Measurements from ENCODE around the gene ZBTB7C.
"Not testable (repeated sequence)": the region's sequence is repeated elsewhere in the genome, so short reads cannot be mapped to it uniquely, and the experiment has no call there.

ZBTB7C gene

GRCh38 chr18:48293954-48294898 lies 115.0 kb downstream of the ZBTB7C start:
- DNase-seq = no peak

- DNase-seq = no peak
Measured at GRCh38 chr18:48292782-48293424, 116.3 kb downstream of the ZBTB7C start.

GRCh38 chr18:48292229-48292628 lies 117.0 kb downstream of the ZBTB7C start:
- DNase-seq = no peak

GRCh38 chr18:48290162-48290926 lies 118.8 kb downstream of the ZBTB7C start:
- DNase-seq = no peak

- no peak for DNase-seq
Measured at GRCh38 chr18:48284743-48285142, 124.4 kb downstream of the ZBTB7C start.

- not testable (repeated sequence) for DNase-seq
Measured at GRCh38 chr18:48284011-48284410, 125.2 kb downstream of the ZBTB7C start.

GRCh38 chr18:48281460-48281859 lies 127.7 kb downstream of the ZBTB7C start:
- DNase-seq = not testable (repeated sequence)

GRCh38 chr18:48279312-48279711 lies 129.9 kb downstream of the ZBTB7C start:
- DNase-seq = no peak

- no peak for DNase-seq
Measured at GRCh38 chr18:48278081-48278480, 131.1 kb downstream of the ZBTB7C start.

GRCh38 chr18:48274301-48274700 lies 134.9 kb downstream of the ZBTB7C start:
- DNase-seq = no peak

- DNase-seq = no peak
Measured at GRCh38 chr18:48270929-48271328, 138.3 kb downstream of the ZBTB7C start.

GRCh38 chr18:48265328-48265727 lies 143.9 kb downstream of the ZBTB7C start:
- DNase-seq = no peak

GRCh38 chr18:48263914-48264902 lies 145.0 kb downstream of the ZBTB7C start:
- no peak for DNase-seq

GRCh38 chr18:48263192-48263853 lies 145.9 kb downstream of the ZBTB7C start:
- no peak for DNase-seq

GRCh38 chr18:48260237-48260636 lies 148.9 kb downstream of the ZBTB7C start:
- DNase-seq = no peak

GRCh38 chr18:48256848-48257247 lies 152.3 kb downstream of the ZBTB7C start:
- DNase-seq = no peak

GRCh38 chr18:48254077-48254602 lies 155.0 kb downstream of the ZBTB7C start:
- DNase-seq = no peak

- no peak for DNase-seq
Measured at GRCh38 chr18:48252525-48252924, 156.7 kb downstream of the ZBTB7C start.

- DNase-seq = no peak
Measured at GRCh38 chr18:48250918-48251317, 158.3 kb downstream of the ZBTB7C start.

- DNase-seq = no peak
Measured at GRCh38 chr18:48250362-48250907, 158.7 kb downstream of the ZBTB7C start.

- no peak for DNase-seq
Measured at GRCh38 chr18:48249854-48250253, 159.3 kb downstream of the ZBTB7C start.

Measured in activated CD8-positive, alpha-beta memory T cell treated with anti-CD3 and anti-CD28 coated beads, Interleukin-2, amount 50 U/mL, for 4 hours (primary cell).